ENCODE data around the gene TBL1X. TPM values are rescaled to one million over a fixed set of nuclear protein-coding genes. Genes with fewer than 3 reads are reported as not detected.

TBL1X gene
- total and polyA plus RNA-seq, 2 of the 8 experiments (the other 6 are each of a cell fraction or from before 2014, with no cell fraction given), result 13.3 to 25.6 TPM

DNA sequence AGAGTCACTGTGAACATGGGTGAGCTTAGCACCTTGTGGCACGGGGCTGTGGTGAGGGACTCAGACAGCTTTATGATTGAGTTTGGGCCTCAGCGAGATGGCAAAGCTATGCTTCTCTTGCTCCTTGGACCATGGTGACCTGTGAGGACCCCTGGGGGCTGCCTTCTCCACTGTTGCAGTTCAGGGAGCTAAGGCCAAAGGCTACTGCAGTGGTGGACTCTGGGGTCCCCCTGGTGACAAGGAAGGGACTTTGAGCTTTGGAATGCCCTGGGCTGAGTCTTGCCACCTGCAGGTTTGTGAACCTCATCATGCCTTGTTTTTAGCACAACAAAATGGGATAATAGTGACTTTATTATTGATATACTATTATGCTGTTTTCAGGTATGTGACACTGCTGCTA, 36.5 kb downstream of the TBL1X start:
- Histone ChIP-seq H2BK15ac (ENCODE audit: low read length) (no peak overlapping the region), H3K79me1 (ENCODE audit: low read depth, low read length) (no peaks in the 10 kb centered on the region), H2AFZ (ENCODE audit: low read length) (no peak overlapping the region), H4K20me1 (replicated peaks in 1 of 2; ENCODE audit: control insufficient read depth in 1 of 2, insufficient read depth in 2 of 2, low read length in 2 of 2) (peaks cover 0 to 4% of the 10 kb centered on the region in 2 experiments), H3K4me2 (ENCODE audit: insufficient read depth in 1 of 2, low read depth in 2 of 2, low read length in 2 of 2) (no peak overlapping the region), H3K14ac (ENCODE audit: insufficient read length) (no peak overlapping the region), H3K9me3 (ENCODE audit: insufficient read depth in 2 of 2, low read depth in 1 of 2, low read length in 1 of 2) (no peaks in the 10 kb centered on the region), H2AK5ac (ENCODE audit: low read depth, low read length) (no peak overlapping the region), H3K4me3 (ENCODE audit: extremely low read depth in 1 of 4, insufficient read depth in 2 of 4, low read depth in 3 of 4, low read length in 4 of 4) (no peak overlapping the region), H3K4ac (replicated peaks; ENCODE audit: insufficient read length, low read depth, low read length) (no peak overlapping the region), H4K5ac (ENCODE audit: insufficient read length, low read depth, low read length) (no peak overlapping the region), H3K36me3 (ENCODE audit: control insufficient read depth in 2 of 4, insufficient read depth in 4 of 4, low read length in 3 of 4) (peaks cover 0 to 9% (median 3%) of the 10 kb centered on the region in 4 experiments; a peak in 2 of 8 replicates), H3K27me3 (replicated peaks in 1 of 4; ENCODE audit: control insufficient read depth in 3 of 4, extremely low read depth in 1 of 4, insufficient read depth in 3 of 4, low read length in 3 of 4) (no peaks in the 10 kb centered on the region), H2BK12ac (ENCODE audit: low read depth, low read length) (no peak overlapping the region), H3K4me1 (replicated peaks in 1 of 4; ENCODE audit: control insufficient read depth in 3 of 4, insufficient read depth in 4 of 4, low read length in 3 of 4) (no peaks in the 10 kb centered on the region), H3K23me2 (ENCODE audit: low read depth, low read length) (no peaks in the 10 kb centered on the region), H3K23ac (ENCODE audit: insufficient read length) (no peak overlapping the region), H4K8ac (ENCODE audit: extremely low read depth, insufficient read depth, low read length) (no peak overlapping the region), H2BK5ac (ENCODE audit: low read depth, low read length) (no peak overlapping the region), H2BK120ac (replicated peaks; ENCODE audit: low read depth, low read length) (no peak overlapping the region), H3K79me2 (ENCODE audit: control insufficient read depth in 1 of 2, insufficient read depth in 2 of 2, low read length in 2 of 2) (peaks cover 0 to 14% of the 10 kb centered on the region in 2 experiments; a peak in 2 of 4 replicates), H4K91ac (replicated peaks; ENCODE audit: insufficient read length, low read length) (no peak overlapping the region), H3K56ac (replicated peaks; ENCODE audit: insufficient read length, low read depth, low read length) (no peak overlapping the region), H3K27ac (ENCODE audit: low read depth, low read length) (no peak overlapping the region), H2BK20ac (ENCODE audit: low read length) (no peak overlapping the region), H3K9ac (replicated peaks in 1 of 4; ENCODE audit: extremely low read depth in 1 of 4, low read depth in 3 of 4, low read length in 3 of 4) (no peak overlapping the region), H3K18ac (ENCODE audit: extremely low read depth, low read length) (no peak overlapping the region)
- POLR2A ChIA-PET (ENCODE audit: partially characterized antibody), result no interaction called here
- no peak for FAIRE-seq
- TF ChIP-seq RAD21 (IDR thresholded peaks at IDR 0.05 in 1 of 2, conservative IDR thresholded peaks at IDR 0.05 in 1 of 2; ENCODE audit: low read depth in 2 of 2, low read length in 2 of 2), result peak; percentile 51 to 63
- TF ChIP-seq CTCF (IDR thresholded peaks at IDR 0.05; ENCODE audit: control extremely low read depth in 1 of 3, insufficient read depth in 1 of 3, low read depth in 1 of 3, low read length in 3 of 3), result peak; percentile 9 to 29 (median 17)
- no peak for TF ChIP-seq SRF (IDR thresholded peaks at IDR 0.05; ENCODE audit: low read depth, low read length)
- CTCF ChIA-PET (ENCODE audit: partially characterized antibody), result interaction anchor here (0.6 to 1.2 kb wide), 7 partner anchors 11 to 528 kb away, joined by 3 to 4 read pairs (median 3); no protein-coding TSS in a partner anchor
- no peak for DNase-seq (ENCODE audit: low read depth in 1 of 2, low spot score in 2 of 2)
- 100% methylated on average over 1 of the region's 2 CpGs; no CpG with 5 or more reads in 1 of the 2 experiments for WGBS, 2 experiments (ENCODE audit: extremely low coverage in 1 of 2, insufficient coverage in 1 of 2, insufficient read length in 1 of 2, insufficient replicate concordance in 2 of 2, low coverage in 1 of 2, low lambda C conversion rate in 2 of 2, missing lambda C conversion rate in 1 of 2)

Measured in H1 (cell line).